ENCODE results near the gene TDP2.

- TF ChIP-seq TSHZ2 (CRISPR knock-in tag; IDR thresholded peaks at IDR 0.05) (no peak), PPARA (CRISPR knock-in tag; IDR thresholded peaks at IDR 0.05; ENCODE audit: borderline replicate concordance) (no peak), BACH2 (CRISPR knock-in tag; IDR thresholded peaks at IDR 0.05; ENCODE audit: borderline replicate concordance) (no peak), CSDC2 (CRISPR knock-in tag; IDR thresholded peaks at IDR 0.05) (no peak), PATZ1 (CRISPR knock-in tag; IDR thresholded peaks at IDR 0.05; ENCODE audit: borderline replicate concordance) (no peak), ZNF70 (CRISPR knock-in tag; IDR thresholded peaks at IDR 0.05) (no peak), TOX (CRISPR knock-in tag; IDR thresholded peaks at IDR 0.05; ENCODE audit: borderline replicate concordance) (no peak), ZC3H10 (CRISPR knock-in tag; IDR thresholded peaks at IDR 0.05) (no peak), GLIS3 (CRISPR knock-in tag; IDR thresholded peaks at IDR 0.05) (no peak), RARB (CRISPR knock-in tag; IDR thresholded peaks at IDR 0.05) (no peak), CREB5 (CRISPR knock-in tag; IDR thresholded peaks at IDR 0.05; ENCODE audit: low read depth) (no peak), ZFP30 (CRISPR knock-in tag; IDR thresholded peaks at IDR 0.05) (no peak), CSRNP3 (CRISPR knock-in tag; IDR thresholded peaks at IDR 0.05) (no peak), ARNTL (CRISPR knock-in tag; IDR thresholded peaks at IDR 0.05; ENCODE audit: borderline replicate concordance, low read depth) (no peak)
Measured at GRCh38 chr6:24606200-24606930, 60.3 kb downstream of the TDP2 start.
